K562 (cell line): Measurements from ENCODE around the gene RHOBTB3. TPM values are rescaled to one million over a fixed set of nuclear protein-coding genes. Genes with fewer than 3 reads are reported as not detected.

Experiments
- BHLHE40 ChIP-seq: IDR thresholded peaks from 2 replicates; pipeline ENCODE4 v1.6.1; 2011; ENCODE audit warnings: low read length, improper control_type of control experiment
- CHD1 ChIP-seq: fragments of 200-600 bp; sonication (generic); IDR thresholded peaks from one replicate; pipeline ENCODE4 v1.6.1; 2012; ENCODE audit warnings: mild to moderate bottlenecking, moderate library complexity, low read length, inconsistent platforms
- ELF1 ChIP-seq: fragments of 200-800 bp; sonication (Bioruptor generic); IDR thresholded peaks from 2 replicates; pipeline ENCODE4 v1.6.1; 2016; ENCODE audit warnings: missing genetic modification characterization, missing compliant biosample characterization
- KDM4B ChIP-seq, 2 experiments: fragments of 450-650 bp in 1 of 2; sonication (generic) in 1 of 2; IDR thresholded peaks; 2 replicates each; pipeline ENCODE4 v1.6.1; 2016 to 2017; ENCODE audit warnings: borderline replicate concordance in 2 of 2, antibody characterized with exemption in 1 of 2, low read depth in 1 of 2, mild to moderate bottlenecking in 1 of 2
- KDM5B ChIP-seq: fragments of 200-600 bp; sonication (generic); IDR thresholded peaks from 2 replicates; pipeline ENCODE4 v1.6.1; 2012; ENCODE audit warnings: low read depth, mild to moderate bottlenecking, moderate library complexity, low read length, control low read depth, inconsistent platforms; ENCODE audit not compliant: insufficient replicate concordance
- MGA ChIP-seq: fragments of 450-650 bp; IDR thresholded peaks from 2 replicates; pipeline ENCODE4 v1.6.1; 2016; ENCODE audit warnings: mild to moderate bottlenecking, moderate library complexity
- SAFB2 ChIP-seq: fragments of 200-400 bp; formaldehyde crosslinking; IDR thresholded peaks from 2 replicates; pipeline ENCODE4 v1.6.1; 2018; ENCODE audit warnings: borderline replicate concordance, low read length, low read depth, moderate library complexity; ENCODE audit not compliant: severe bottlenecking
- SPI1 ChIP-seq: IDR thresholded peaks from 2 replicates; pipeline ENCODE4 v1.6.1; 2011; ENCODE audit warnings: low read depth, low read length, control low read depth, borderline replicate concordance
- U2AF1 ChIP-seq: fragments of 200-400 bp; formaldehyde crosslinking; optimal IDR thresholded peaks from 2 replicates; pipeline ENCODE3; 2017; ENCODE audit warnings: mild to moderate bottlenecking, low read depth, low read length, moderate library complexity
- ZBTB12 ChIP-seq: fragments of 250-450 bp; sonication (Bioruptor Pico); IDR thresholded peaks from 2 replicates; pipeline ENCODE4 v1.4.0; 2020
- polyA plus RNA-seq, 8 experiments: library from polyadenylated mRNA; depleted of rRNA in 4 of 8; stranded (reverse) in 5 of 8; unstranded in 3 of 8; fragments of >200 nt; fragmentation: Nextera tagmentation in 2 of 8; fragmentation: Illumina TruSeq in 1 of 8; extraction: Ambion mirVana in 2 of 8; extraction: Trizol in 1 of 8; gene quantifications; 2 replicates each; pipeline versions ENCODE4 v1.2.1 to v1.2.3, GENCODE V29; 2011 to 2014; ENCODE audit warnings: inconsistent platforms in 1 of 8, missing spikeins in 1 of 8
- total RNA-seq, 7 experiments: library from RNA; depleted of rRNA in 6 of 7; stranded (reverse); fragments of >200 nt in 6 of 7; fragmentation: Illumina TruSeq in 2 of 7; extraction: Trizol in 2 of 7; gene quantifications; 2 replicates each; pipeline versions ENCODE4 v1.2.1 to v1.2.3, GENCODE V29; 2011 to 2021; ENCODE audit warnings: low replicate concordance in 1 of 7

RHOBTB3 gene
- total and polyA plus RNA-seq, 9 of the 15 experiments (the other 6 are each of a cell fraction or from before 2014, with no cell fraction given) = 39.7 to 143 (median 115) TPM

DNA sequence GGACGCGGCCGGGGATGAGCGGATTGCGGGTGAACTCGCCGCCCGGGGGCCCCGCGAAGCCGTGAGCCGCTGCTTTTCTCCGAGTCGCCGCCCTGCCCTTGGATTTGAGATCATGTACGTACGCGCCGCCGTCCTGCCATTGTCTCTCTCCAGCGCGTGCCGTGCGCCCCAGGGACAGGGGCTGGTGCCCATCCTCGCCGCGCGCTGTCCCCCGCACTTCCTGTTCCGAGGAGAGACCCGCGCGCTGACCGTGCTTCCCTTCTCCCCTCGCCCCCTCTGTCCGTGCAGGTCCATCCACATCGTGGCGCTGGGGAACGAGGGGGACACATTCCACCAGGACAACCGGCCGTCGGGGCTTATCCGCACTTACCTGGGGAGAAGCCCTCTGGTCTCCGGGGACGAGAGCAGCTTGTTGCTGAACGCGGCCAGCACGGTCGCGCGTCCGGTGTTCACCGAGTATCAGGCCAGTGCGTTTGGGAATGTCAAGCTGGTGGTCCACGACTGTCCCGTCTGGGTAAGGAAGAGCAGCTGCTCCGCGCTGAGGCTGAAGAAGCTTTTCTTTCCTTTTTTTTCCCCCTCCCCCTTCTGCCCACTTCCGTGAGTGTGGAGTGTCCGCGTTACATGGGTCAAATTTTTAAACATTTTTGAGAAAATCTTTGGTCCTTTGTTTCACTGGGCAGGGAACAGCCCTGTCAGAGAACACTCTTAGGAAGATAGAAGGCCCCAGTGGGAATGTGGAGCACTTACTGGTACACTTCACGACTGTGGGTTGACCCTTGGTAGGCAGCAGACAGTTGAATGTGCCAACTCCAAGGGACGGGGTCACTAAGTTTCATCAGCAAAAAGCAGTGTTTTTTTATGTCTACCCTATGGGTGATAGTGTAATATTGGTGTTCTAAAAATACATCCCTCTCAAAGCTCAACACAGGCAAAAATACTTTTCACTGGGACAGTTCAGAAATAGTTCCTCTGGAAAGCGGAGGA is 727 bp downstream of the RHOBTB3 start (continued):
- TF ChIP-seq SAFB2 (no peak), MGA (no peak), ZBTB12 (no peak), SPI1 (peak; percentile 71; the same call in 1 of the 2 replicates), CHD1 (peak; percentile 84), U2AF1 (no peak), ELF1 (tag) (peak; percentile 54; the same call in 1 of the 2 replicates), KDM4B (IDR thresholded peaks at IDR 0.05; ENCODE audit: borderline replicate concordance in 2 of 2, low read depth in 1 of 2) (0 out of 4 replicates have a peak, but pooled peaks of 1 of the 2 experiments have one; percentile 59), KDM5B (peak; percentile 56), BHLHE40 (peak; percentile 36; the same call in 1 of the 2 replicates)
